Endothelial cell (in vitro differentiated cells): ENCODE data around the gene DNAJC3. TPM values are rescaled to one million over a fixed set of nuclear protein-coding genes. Genes with fewer than 3 reads are reported as not detected.
A peak's percentile ranks its signal among the peaks of the same experiment; 100 is the strongest.
"Not testable (repeated sequence)": the region's sequence is repeated elsewhere in the genome, so short reads cannot be mapped to it uniquely, and the experiment has no call there.

ENCODE experiments used
- DNase-seq: peaks from one replicate; pipeline ENCODE4 v3.0.0; 2021; ENCODE audit warnings: low spot score
- H3K27ac Mint-ChIP-seq: one replicate; pipeline ENCODE4 v1.8.0; 2021; ENCODE audit warnings: mixed read lengths, inconsistent platforms; ENCODE audit not compliant: unreplicated experiment
- H3K27me3 Mint-ChIP-seq: one replicate; pipeline ENCODE4 v1.8.0; 2021; ENCODE audit warnings: mild to moderate bottlenecking, moderate library complexity, mixed read lengths, inconsistent platforms; ENCODE audit not compliant: unreplicated experiment
- H3K36me3 Mint-ChIP-seq: one replicate; pipeline ENCODE4 v1.8.0; 2021; ENCODE audit warnings: mild to moderate bottlenecking, low read depth, mixed read lengths, inconsistent platforms; ENCODE audit not compliant: unreplicated experiment
- H3K4me1 Mint-ChIP-seq: one replicate; pipeline ENCODE4 v1.8.0; 2021; ENCODE audit warnings: mild to moderate bottlenecking, mixed read lengths, inconsistent platforms; ENCODE audit not compliant: unreplicated experiment
- H3K4me3 Mint-ChIP-seq: one replicate; pipeline ENCODE4 v1.8.0; 2021; ENCODE audit warnings: mild to moderate bottlenecking, mixed read lengths, inconsistent platforms; ENCODE audit not compliant: unreplicated experiment
- H3K9me3 Mint-ChIP-seq: one replicate; pipeline ENCODE4 v1.8.0; 2021; ENCODE audit warnings: mixed read lengths, inconsistent platforms; ENCODE audit not compliant: unreplicated experiment
- CTCF ChIP-seq: fragments of 200-600 bp; sonication (generic); IDR thresholded peaks from one replicate; pipeline ENCODE4 v1.5.0; 2021; ENCODE audit warnings: antibody characterized with exemption; ENCODE audit not compliant: unreplicated experiment
- total RNA-seq: library from RNA; stranded (reverse); fragmentation: NEBNext Ultra II Directional; extraction: Animal tissue kit (Norgen Biotek cat#: 25700); gene quantifications from one replicate; pipeline ENCODE4 v1.2.1, GENCODE V29; 2021; ENCODE audit not compliant: unreplicated experiment

DNAJC3 gene
- total RNA-seq, 1 donor from 2014 or later, result 50.3 TPM

GRCh38 chr13:95784161-95784899 lies 107.4 kb downstream of the DNAJC3 start:
- Mint-ChIP-seq H3K4me1 (peaks cover 4% of the 10 kb centered on the region), H3K27ac (no peak overlapping the region), H3K27me3 (no peaks in the 10 kb centered on the region), H3K4me3 (no peak overlapping the region), H3K36me3 (peaks cover 42% of the 10 kb centered on the region), H3K9me3 (no peaks in the 10 kb centered on the region)
- TF ChIP-seq CTCF, result no peak
- no peak for DNase-seq

GRCh38 chr13:95784900-95785290 lies 108.0 kb downstream of the DNAJC3 start:
- no peak for DNase-seq
- TF ChIP-seq CTCF, result no peak
- Mint-ChIP-seq H3K4me1 (peaks cover 4% of the 10 kb centered on the region), H3K36me3 (peaks cover 48% of the 10 kb centered on the region), H3K9me3 (no peaks in the 10 kb centered on the region), H3K27ac (peak overlapping the region; percentile 19), H3K27me3 (no peaks in the 10 kb centered on the region), H3K4me3 (no peak overlapping the region)

GRCh38 chr13:95787356-95788099 lies 110.6 kb downstream of the DNAJC3 start:
- H3K36me3 Mint-ChIP-seq, result peaks cover 52% of the 10 kb centered on the region
- no peaks in the 10 kb centered on the region for H3K9me3 Mint-ChIP-seq
- no peak overlapping the region for H3K27ac Mint-ChIP-seq
- no peak for DNase-seq
- peaks cover 4% of the 10 kb centered on the region for H3K4me1 Mint-ChIP-seq
- TF ChIP-seq CTCF, result no peak
- no peak overlapping the region for H3K4me3 Mint-ChIP-seq
- no peaks in the 10 kb centered on the region for H3K27me3 Mint-ChIP-seq

GRCh38 chr13:95788100-95788463 lies 111.1 kb downstream of the DNAJC3 start:
- no peak overlapping the region for H3K4me3 Mint-ChIP-seq
- H3K36me3 Mint-ChIP-seq, result peaks cover 47% of the 10 kb centered on the region
- no peaks in the 10 kb centered on the region for H3K27me3 Mint-ChIP-seq
- peaks cover 4% of the 10 kb centered on the region for H3K4me1 Mint-ChIP-seq
- no peak overlapping the region for H3K27ac Mint-ChIP-seq
- no peak for DNase-seq
- no peaks in the 10 kb centered on the region for H3K9me3 Mint-ChIP-seq
- no peak for TF ChIP-seq CTCF

- not testable (repeated sequence) for H3K4me1 Mint-ChIP-seq, H3K27me3 Mint-ChIP-seq, H3K9me3 Mint-ChIP-seq, DNase-seq, H3K27ac Mint-ChIP-seq
- Mint-ChIP-seq H3K4me3 (peak overlapping the region; percentile 31), H3K36me3 (peaks cover 39% of the 10 kb centered on the region)
Measured at GRCh38 chr13:95789315-95789714, 112.4 kb downstream of the DNAJC3 start.
